OCI-LY1 (cell line): ENCODE results near the gene JCAD.

ENCODE experiments used
- EZH2 ChIP-seq: fragments of 200-600 bp; sonication (generic), shearing (Covaris generic); IDR thresholded peaks from 2 replicates; pipeline ENCODE4 v1.8.0; 2017; ENCODE audit warnings: borderline replicate concordance, mixed run types, mild to moderate bottlenecking, antibody characterized with exemption, low read length, moderate library complexity, mixed read lengths
- TF ChIP-seq, protein P1 (sequence below): fragments of 200-600 bp; sonication (generic), shearing (Covaris generic); IDR thresholded peaks from 2 replicates; pipeline ENCODE4 v1.5.1; 2017; ENCODE audit warnings: mild to moderate bottlenecking, antibody characterized with exemption, low read length, moderate library complexity, mixed read lengths

DNA sequence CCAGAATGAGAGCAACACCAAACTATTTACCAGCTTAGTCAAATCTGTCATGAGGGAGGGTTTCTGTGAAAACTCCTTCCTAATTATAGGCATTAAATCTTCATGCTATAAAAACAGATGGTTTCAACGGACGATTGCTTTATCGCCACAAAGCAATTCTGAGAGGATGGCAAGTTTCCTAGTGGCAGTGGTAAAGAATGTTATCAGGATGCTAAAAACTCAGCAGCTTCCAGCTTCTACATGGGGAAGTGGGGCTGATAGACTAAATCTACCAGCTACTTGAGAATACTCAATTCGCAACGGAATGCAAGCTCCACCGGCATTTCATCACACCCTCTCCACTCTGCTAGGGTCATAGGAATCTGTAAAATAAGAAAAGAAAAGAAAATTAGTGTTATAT, 41.8 kb downstream of the JCAD start:
- TF ChIP-seq, protein P1, sequence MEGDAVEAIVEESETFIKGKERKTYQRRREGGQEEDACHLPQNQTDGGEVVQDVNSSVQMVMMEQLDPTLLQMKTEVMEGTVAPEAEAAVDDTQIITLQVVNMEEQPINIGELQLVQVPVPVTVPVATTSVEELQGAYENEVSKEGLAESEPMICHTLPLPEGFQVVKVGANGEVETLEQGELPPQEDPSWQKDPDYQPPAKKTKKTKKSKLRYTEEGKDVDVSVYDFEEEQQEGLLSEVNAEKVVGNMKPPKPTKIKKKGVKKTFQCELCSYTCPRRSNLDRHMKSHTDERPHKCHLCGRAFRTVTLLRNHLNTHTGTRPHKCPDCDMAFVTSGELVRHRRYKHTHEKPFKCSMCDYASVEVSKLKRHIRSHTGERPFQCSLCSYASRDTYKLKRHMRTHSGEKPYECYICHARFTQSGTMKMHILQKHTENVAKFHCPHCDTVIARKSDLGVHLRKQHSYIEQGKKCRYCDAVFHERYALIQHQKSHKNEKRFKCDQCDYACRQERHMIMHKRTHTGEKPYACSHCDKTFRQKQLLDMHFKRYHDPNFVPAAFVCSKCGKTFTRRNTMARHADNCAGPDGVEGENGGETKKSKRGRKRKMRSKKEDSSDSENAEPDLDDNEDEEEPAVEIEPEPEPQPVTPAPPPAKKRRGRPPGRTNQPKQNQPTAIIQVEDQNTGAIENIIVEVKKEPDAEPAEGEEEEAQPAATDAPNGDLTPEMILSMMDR: no peak
- TF ChIP-seq EZH2: no peak
